ENCODE measurements around the gene MAPK4.

MAPK4 gene

DNA sequence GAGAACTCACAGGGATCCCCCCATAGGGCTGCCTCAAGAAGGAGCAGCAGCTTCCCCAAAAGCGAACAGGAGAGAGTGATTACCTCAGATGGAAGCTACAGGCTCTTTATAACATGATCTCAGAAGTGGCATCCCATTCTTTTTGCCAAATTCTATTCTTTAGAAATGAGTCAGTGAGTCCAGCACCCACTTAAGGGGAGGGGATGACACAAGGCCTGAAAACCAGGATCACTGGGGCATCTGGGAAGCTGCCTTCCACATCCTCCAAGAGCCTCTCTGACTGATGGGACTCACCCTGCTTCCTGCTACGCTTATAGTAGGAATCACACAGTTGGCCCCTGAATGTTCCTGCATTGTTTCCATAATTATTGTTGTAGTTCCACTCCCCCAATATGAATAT is 96.5 kb downstream of the MAPK4 start:
- DNase-seq: no peak

DNA sequence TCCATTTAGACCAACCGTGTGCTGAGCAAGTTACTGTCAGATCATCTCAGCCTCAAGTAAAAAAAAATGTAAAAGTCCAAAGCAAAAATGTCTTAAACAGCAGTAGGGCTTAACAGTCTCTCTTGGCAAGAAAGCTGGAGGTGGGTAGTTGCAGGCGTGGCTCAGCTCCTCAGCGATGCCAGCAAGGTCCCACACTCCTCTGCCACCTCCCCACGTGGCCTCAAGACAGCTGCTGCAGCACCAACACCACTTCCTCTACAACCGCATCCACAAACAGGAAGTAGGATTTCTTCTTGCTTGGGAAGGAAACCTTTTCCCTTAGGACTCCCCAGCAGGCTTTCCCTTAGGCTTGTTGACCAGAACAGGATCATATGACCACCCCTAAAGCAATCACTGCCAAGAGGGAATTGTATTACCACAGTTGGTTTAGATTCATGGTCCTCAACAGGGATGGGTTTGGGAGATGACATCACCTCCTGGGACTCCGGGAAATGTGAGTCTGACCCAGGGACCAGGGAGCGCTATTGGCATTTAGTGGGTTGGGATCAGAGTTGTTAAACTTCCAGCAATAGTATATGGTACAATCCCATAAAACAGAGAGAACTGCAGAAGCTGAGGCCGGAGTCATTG is 97.1 kb downstream of the MAPK4 start:
- no peak for DNase-seq

DNA sequence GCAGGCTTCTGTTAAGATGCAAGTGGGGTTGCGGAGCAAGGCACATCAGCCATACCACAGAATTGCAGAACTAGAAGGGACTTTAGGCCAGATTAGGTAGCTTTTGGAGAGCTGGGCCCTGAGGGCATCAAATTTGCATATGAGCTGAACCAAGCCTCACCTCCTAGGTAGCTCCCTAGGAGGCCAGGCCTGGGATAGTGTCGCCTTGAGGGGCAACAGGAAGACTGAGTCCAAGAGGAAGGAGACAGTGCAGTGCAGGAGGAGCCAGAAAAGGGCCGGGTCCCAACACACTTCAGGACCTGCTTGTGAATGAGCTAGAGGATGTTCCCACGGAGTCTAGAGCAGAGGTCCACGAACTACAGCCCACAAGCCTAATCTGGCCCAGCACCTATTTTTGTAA is 98.7 kb downstream of the MAPK4 start:
- DNase-seq: no peak

DNA sequence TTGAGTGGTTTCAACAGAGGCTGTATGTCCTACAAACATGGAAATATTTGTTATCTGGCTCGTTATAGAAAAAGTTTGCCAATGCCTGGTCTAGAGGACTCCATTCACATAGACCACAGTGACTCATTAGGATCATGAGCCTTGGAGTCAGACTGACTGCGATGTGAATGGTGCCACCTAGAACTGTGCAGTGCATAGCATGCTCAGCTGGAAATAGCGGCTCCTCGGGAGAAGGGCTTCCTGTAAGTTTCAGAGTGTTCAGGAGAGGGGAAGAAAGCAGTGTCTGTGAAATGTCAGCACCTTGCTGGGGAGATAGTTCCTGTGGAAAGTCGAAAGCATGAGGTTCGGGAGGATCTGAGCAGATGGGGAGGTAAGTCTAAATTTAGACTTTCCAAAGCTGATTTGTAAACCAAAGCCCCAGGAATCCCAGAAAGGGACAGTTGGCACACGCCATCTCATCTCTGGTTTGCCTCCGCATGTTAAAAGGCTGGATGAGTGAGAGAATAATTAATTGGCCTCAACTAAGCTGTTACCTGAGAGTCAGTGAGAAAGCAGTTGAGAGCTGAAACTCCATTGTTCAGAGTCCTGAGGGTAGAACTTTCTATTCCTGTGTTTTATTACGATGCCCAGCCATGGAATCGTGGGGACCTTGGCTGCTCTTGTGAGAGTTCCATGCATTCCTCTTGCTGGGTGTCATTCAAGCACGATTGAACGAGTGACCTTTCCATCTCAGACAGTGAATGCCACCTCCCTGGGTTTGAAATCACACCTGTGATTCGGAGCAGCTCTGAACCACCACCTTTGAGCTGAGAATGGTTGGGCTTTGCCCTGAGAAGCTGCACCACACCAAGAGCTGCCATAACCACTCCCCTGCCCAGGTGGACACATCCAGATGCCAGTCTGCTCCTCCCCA is 99.5 kb downstream of the MAPK4 start:
- peak in 1 of 3 donors; percentile 10 for DNase-seq

DNA sequence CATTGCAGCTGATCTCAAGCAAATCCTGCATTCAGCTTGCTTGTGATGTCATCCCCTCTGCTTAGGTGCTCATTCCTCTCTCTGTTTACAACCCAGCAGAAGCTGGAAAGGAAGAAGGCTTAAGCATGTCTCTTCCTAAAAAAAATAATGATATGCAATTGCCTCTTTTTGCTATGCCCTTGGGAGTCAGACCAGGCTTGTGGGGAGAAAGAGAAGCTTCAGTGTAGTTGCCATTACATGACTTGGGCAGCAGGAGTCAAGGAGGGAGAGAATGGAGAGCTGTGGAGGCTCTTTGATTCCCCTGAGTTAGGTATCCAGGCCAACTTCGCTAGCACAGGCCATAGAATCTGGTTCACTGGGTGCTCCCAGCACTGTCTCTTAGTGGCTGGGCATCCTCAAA is 101.1 kb downstream of the MAPK4 start:
- DNase-seq: no peak

DNA sequence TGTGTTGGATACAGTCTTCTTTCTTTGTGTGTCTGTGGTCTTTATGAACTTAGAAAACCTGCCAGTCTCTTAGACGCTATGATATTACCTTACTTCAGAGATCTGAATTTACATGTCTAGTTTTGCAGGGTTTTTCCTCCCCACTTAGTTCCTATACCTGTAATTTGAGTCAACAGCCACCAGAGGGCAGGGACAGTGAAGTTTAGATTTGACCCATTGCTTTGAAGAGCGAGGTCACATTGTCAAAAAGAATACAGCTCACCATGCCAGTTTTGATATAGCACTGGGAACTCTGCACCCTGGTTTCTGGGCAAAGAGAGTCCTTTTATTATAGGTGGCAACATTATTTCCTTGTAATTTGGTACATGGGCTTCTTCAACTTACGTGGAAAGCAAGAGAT is 102.3 kb downstream of the MAPK4 start:
- peak; percentile 35 to 62 (median 45) for DNase-seq

DNA sequence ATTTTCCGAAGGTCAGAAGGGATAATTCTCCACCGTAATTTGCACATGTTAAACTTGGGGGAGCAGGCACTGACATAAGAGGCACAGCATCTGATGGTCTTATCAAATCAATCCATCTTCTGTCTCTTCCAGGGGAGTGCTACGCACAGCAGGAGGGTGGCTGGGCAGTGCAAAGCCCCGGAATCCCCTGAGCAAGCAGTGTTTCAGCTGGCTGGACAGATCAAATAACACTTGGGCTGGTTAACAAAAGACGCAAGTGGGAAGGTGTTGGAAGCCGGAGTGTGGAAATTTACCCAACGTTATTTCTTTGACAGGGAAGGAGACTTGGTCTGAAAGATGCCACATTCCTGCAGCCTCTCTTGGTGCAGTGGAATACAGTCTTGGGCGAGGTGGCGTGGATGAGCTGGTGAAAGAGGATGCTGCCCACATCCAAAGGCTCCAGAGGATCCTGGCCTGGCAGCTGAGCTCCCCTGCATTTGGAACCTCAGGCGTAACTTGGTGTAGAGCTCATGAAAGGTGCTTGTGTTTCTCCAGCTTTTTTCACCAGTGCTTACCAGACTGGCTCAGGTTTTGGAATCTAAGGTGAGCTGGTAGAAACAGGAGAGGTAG is 103.0 kb downstream of the MAPK4 start:
- DNase-seq: no peak

DNA sequence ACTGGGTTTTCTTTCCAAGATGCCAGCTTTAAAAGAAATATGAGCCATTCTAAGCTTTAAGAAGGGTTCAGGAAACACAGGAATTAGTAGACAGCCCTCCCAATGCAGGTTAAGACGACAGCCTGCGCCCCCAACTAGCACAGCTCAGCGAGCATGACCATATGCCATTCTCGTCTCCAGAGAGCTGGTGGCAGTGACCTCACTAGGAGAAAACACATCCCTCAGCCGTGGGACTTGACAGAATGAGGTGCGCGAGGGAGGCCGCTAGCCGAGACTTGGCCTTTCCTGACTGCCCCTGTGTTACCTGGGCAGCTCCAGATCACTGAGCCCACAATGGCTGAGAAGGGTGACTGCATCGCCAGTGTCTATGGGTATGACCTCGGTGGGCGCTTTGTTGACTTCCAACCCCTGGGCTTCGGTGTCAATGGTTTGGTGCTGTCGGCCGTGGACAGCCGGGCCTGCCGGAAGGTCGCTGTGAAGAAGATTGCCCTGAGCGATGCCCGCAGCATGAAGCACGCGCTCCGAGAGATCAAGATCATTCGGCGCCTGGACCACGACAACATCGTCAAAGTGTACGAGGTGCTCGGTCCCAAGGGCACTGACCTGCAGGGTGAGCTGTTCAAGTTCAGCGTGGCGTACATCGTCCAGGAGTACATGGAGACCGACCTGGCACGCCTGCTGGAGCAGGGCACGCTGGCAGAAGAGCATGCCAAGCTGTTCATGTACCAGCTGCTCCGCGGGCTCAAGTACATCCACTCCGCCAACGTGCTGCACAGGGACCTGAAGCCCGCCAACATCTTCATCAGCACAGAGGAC is 103.9 kb downstream of the MAPK4 start:
- no peak for DNase-seq

DNA sequence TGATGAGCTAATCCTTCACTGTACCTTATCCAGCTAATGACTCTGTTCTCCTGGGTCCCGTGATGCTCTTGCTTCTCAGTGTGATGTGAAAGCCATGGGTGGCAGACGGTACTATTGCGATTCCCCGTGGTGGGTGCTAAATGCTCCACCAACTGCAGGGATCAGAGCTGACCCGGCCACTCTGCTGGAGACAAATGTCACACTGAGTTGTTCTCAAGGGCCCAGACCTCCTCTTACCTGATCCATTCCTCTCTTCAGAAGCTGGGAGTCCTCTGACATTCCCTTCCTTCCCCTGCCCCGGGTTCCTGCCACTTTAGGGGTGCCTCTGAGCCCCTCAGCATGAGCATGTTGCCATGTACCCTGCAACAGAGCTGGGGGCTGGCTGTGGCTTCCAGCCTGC is 105.1 kb downstream of the MAPK4 start:
- DNase-seq: no peak

DNA sequence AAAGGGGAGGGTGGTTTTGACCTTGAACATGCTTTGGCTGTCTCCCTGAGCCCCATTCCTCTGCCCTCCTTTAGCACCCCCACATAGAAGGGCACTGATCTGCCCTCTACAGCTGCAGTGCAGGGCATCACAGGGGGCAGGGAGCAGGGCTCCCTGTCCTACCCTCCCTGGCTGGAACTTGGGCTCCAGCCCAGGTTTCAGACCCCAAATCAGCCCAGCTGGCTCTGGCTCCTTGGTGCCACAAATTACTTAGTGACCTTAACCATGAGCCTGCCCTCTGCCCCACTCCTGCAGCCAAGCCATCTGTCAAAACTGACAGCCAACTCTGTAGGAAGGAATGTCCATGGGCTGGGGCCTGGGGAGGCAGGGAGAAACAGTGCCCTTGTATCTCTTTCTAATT is 105.6 kb downstream of the MAPK4 start:
- DNase-seq: no peak

DNA sequence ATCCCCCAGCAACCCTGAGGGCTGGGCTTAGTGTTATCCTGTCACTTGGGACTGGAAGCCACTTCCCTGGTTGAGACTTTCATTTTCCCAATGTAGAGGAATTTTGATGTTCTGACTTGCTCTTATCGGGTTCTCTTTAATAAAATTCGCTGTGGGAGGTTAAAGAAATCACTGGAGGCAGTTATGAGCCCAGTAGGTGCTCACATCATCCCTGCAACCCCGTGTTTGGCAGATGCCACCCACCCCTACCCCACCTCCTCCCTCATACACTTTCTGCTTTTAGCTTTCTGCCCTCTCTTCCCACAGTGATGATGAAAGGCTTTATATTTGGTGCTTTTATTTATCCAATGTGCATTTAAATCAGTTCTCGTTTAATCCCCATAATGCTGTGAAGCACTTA is 106.6 kb downstream of the MAPK4 start:
- no peak for DNase-seq

DNA sequence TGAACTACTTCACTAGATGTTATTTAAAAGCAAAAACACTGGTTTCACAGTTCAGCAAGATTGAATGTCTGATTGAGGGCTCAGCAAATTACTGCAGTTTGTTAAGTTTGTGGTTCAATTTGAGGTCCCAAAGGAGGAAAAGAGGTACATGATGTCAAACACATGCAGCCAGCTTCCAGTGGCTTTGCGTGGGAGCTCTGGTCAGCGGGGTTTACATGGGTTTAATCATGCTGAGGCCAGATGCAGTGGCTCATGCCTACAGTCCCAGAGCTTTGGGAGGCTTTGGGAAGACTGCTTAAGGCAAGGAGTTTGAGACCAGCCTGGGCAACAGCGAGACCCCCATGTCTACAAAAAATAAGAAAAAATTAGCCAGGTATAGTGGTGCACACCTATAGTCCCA is 111.5 kb downstream of the MAPK4 start:
- no peak for DNase-seq

DNA sequence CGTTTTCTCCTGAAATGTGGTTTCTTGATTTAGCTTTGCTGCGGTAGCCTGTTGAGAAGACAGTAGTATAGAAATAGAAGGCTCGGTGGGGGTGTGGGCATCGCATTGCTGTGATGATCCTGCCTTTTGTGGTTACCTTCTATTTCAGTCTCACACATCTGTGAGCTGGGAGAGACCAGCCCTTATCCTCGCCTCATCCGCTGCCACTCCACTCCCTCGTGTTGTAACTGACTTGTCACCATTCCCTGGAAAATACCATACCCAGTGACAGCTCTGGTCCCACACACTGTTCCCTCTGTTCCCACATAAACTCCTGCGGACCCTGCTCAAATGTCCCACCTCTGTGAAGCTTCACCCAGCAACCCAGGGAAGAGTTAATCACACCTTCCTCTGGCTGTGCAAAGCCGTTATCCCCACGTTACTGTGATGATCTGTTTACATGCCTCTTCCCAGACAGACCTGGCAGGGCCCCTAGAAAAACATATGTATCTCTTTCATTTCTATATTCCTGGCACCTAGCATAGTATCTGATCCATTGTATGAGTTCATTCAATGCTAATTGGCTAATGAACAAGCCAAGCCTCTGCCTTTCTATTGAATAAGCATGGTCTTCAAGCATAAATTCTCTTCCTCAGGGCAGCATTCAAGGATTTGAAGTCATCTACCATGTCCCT is 114.6 kb downstream of the MAPK4 start:
- DNase-seq: no peak

DNA sequence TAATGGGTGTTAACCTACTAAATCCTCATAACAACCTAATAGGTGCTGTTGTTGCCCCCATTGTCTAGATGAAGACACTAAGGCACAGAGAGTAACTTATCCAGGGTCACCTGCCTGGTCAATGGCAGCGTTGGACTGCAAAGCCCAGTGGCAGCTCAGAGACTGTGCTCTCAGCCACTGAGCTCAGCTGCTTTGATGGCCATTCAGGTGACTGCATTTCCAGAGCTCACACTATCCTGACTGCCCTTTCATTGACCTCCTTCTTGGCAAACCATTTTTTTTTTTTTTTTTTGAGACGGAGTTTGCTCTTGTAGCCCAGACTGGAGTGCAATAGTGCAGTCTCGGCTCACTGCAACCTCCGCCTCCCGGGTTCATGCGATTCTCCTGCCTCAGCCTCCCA is 115.2 kb downstream of the MAPK4 start:
- no peak for DNase-seq

DNA sequence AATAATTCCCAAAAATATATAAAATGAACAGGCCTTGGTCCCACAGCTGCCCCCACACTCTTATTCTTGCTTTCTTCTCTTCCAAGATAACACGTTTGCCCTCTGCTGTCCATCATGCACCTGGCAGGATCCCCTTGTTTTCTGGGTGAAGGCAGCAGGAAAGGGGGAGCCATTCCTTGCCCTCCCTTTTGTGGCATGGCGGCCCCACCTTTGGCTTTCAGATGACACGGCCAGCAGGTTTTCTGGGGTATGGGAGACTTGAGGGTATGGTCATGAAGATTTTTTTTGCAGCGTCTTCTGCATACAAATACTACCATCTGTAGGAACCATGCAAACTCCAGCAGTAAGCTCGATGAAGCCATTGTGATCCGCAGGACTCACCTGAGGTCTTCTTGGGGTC is 118.8 kb downstream of the MAPK4 start:
- DNase-seq: no peak

DNA sequence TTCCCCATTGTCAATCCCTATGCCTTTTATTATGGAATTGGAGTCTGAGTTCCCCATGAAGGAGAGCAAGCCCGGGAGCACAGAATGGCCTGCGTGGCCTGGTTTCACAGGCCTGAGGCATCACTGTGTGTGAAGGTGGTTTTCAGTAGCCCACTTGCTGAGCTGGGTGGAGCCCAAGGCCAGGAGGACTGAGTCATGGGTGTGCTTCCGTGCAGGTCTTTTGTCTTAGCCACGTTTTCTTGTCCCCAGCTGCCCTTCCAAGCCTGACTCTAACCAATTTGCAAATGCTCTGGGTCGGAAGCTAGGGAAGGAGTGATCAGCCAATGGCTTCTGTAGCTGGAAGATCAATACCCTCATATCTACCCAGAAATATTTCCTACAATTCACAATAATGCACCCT is 119.2 kb downstream of the MAPK4 start:
- no peak for DNase-seq

DNA sequence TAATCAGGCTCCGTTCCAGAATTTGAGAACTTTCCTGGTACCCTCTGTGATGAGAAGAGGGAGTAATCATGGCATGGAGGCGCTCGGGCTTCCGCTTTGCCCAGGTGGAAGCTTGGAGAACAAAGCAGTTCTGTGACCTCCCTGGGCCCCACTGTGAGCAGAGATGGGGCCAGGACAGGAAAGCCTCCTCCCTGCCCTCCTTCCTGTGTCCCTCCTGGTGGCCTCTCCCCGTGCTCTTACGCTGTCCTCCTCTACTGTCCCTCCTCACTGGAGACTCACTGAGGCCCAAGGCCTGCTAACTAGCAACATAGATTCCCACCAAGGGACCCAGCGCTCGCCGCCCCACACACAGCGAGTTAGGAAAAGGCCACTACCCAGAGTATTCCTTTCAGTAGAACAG is 119.8 kb downstream of the MAPK4 start:
- DNase-seq: no peak

DNA sequence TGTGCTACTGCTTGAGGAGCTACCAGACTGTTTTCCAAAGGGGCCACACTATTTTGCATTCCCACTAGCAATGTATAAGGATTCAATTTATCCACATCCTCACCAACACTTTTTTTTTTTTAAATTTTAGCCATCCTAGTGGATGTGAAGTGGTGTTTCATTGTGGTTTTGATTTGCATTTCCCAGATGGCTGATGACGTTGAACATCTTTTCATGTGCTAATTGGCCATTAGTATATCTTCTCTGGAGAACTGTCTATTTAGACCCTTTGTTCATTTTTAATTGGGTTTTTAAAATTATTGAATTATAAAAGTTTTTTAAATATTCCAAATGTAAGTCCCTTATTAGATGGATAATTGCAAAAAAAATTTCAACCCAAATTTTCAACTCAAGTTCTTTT is 121.1 kb downstream of the MAPK4 start:
- no peak for DNase-seq

DNA sequence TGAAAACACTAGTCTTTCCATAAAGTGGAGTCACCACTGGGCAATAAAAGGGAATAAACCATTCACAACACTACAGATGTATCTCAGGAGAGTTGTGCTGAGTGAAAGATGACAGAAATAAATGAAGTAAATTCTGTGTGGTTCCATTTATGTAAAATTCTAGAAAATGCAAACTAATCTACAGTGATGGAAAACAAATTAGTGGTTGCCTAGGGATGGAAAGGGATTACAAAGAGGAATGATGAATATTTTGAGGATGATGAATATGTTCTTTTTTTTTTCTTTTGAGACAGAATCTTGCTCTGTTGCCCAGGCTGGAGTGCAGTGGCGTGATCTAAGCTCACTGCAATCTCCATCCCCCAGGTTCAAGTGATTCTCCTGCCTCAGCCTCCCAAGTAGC is 123.0 kb downstream of the MAPK4 start:
- no peak for DNase-seq

DNA sequence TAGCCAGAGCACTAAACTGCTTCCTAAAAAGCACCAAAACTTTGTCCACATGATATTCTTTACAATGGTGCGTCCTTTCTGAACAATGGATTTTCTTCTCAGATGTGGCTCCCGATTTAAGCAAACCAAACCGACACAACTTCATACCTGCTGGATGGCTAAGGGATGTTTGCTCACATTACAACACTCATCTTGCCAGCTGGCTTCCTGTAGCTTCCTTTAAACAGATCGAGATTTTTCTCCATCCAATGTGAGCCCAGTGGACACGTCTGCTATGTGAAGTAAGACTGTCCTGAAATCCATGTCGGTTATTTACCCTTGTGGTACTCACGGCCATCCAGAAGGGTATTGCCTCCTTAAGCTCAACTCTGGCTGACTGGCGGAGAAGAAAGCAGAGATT is 126.5 kb downstream of the MAPK4 start:
- no peak for DNase-seq

DNA sequence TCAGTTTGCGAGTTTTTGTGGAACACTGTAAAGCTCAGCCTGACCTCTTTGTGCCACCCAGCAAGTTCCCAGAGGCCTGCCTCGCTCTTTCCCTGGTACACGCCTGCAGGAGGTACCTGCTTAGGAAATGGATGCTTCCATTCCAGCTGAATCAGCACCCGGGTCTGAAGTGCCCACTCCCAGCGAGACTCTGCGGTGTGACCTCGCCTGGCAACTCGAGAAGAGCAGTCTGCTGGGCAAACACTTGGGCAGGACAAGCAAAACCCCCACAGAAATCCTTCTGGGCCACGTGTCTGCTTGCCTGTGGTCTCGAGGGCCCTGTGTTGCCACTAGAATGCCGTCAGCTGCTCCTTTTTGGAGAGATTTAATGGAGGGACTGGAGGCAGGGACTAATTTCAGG is 127.6 kb downstream of the MAPK4 start:
- DNase-seq: no peak

DNA sequence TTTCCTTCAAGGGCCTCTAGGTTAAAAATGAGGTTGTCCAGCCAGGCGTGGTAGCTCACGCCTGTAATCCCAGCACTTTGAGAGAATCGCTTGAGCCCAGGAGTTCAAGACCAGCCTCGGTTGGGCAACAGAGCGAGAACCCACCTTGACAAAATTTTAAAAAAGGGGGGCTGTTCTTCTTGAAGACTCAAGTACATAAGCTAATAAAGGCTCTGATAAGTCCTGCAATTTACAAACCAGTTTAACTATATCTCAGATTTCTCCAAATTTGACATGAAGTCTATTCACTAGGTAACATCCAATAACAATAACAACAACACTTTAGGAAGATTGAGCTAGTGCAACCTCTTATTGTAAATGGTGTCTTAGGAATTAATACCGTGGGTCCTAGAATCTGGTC is 129.7 kb downstream of the MAPK4 start:
- DNase-seq: no peak

DNA sequence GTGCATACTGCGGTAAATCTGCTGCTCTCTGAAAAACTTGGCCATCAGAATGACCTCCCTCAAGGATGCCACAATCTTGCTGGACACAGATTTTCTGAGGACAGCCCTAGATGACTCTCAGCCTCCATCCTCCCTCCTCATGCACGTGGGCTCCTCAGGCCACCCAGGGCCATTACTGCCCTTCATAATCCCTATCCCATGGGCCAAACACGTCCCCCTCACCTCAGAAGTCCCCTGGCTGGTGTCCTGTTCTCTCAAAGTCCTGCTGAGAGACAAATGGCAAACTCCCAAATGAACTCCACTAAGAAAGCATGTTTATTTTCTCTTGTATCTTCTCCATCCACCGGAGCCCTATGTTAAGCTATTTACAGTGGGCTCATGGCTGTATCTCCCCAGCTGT is 134.3 kb downstream of the MAPK4 start:
- DNase-seq: no peak
